SK-N-MC (cell line): ENCODE measurements around the gene RIMBP2.

Experiments used
- EZH2 ChIP-seq: fragments of 200-600 bp; sonication (generic); IDR thresholded peaks from one replicate; pipeline ENCODE4 v1.6.1; 2017; ENCODE audit warnings: antibody characterized with exemption
- FOXP2 ChIP-seq: optimal IDR thresholded peaks from 2 replicates; pipeline ENCODE3; 2011; ENCODE audit warnings: mild to moderate bottlenecking, moderate library complexity; ENCODE audit not compliant: insufficient read depth; ENCODE audit errors: extremely low read length, control extremely low read depth
- POLR2AphosphoS5 ChIP-seq: IDR thresholded peaks from 2 replicates; pipeline ENCODE4 v1.6.1; 2012; ENCODE audit warnings: mild to moderate bottlenecking, low read depth, low read length, borderline replicate concordance

- TF ChIP-seq POLR2AphosphoS5, result no peak
- no peak for TF ChIP-seq EZH2
- TF ChIP-seq FOXP2, result no peak
These were observed 126.4 kb downstream of the RIMBP2 start for GRCh38 chr12:130589540-130590317.
